CD4-positive, alpha-beta memory T cell (primary cell): ENCODE data around the gene SNCAIP. TPM values are rescaled to one million over a fixed set of nuclear protein-coding genes. Genes with fewer than 3 reads are reported as not detected.

Experiments used
- CTCF ChIA-PET: fragments of 350-600 bp; sonication (Branson Sonifier 250); formaldehyde crosslinking; loops from one replicate; lab custom pipeline; 2021; ENCODE audit warnings: inconsistent platforms; ENCODE audit not compliant: partially characterized antibody; lab: Charles Lee
- POLR2A ChIA-PET: fragments of 350-600 bp; sonication (Branson Sonifier 250); formaldehyde crosslinking; loops from one replicate; lab custom pipeline; 2021; ENCODE audit not compliant: partially characterized antibody; lab: Charles Lee
- DNase-seq, 5 donors: peaks; one replicate each; pipeline versions ENCODE4 v3.0.0 to v3.0.0-alpha.2; 2020 to 2022; ENCODE audit warnings: mixed read lengths in 1 of 5
- H3K27ac ChIP-seq: one replicate; pipeline ENCODE4 v1.7.0; 2013; ENCODE audit warnings: low read depth, low read length
- H3K27me3 ChIP-seq: 2 replicates; pipeline ENCODE4 v1.7.0; 2013; ENCODE audit warnings: mild to moderate bottlenecking, low read length, moderate library complexity; ENCODE audit not compliant: insufficient read depth
- H3K36me3 ChIP-seq: 2 replicates; pipeline ENCODE4 v1.7.0; 2013; ENCODE audit warnings: mild to moderate bottlenecking, low read length, moderate library complexity; ENCODE audit not compliant: insufficient read depth
- H3K4me1 ChIP-seq: 2 replicates; pipeline ENCODE4 v1.7.0; 2013; ENCODE audit warnings: mild to moderate bottlenecking, low read length, moderate library complexity; ENCODE audit not compliant: insufficient read depth
- H3K4me3 ChIP-seq, 2 donors: one replicate each; pipeline ENCODE4 v1.7.0; 2013; ENCODE audit warnings: low read length in 2 of 2, mild to moderate bottlenecking in 1 of 2
- H3K9me3 ChIP-seq, 2 donors: one replicate each; pipeline ENCODE4 v1.7.0; 2013; ENCODE audit warnings: low read length in 2 of 2, control low read depth in 1 of 2; ENCODE audit not compliant: control insufficient read depth in 1 of 2
- H3K27ac Mint-ChIP-seq, 7 donors: one replicate each; pipeline ENCODE4 v1.8.0; 2020 to 2021; ENCODE audit warnings: mixed read lengths in 7 of 7, mild to moderate bottlenecking in 6 of 7, inconsistent platforms in 3 of 7, moderate library complexity in 3 of 7
- H3K27me3 Mint-ChIP-seq, 2 donors: one replicate each; pipeline ENCODE4 v1.8.0; 2020 to 2021; ENCODE audit warnings: mixed read lengths in 2 of 2
- H3K36me3 Mint-ChIP-seq, 2 donors: one replicate each; pipeline ENCODE4 v1.8.0; 2020 to 2021; ENCODE audit warnings: mixed read lengths in 2 of 2, inconsistent platforms in 1 of 2, mild to moderate bottlenecking in 1 of 2
- H3K4me1 Mint-ChIP-seq, 4 donors: one replicate each; pipeline ENCODE4 v1.8.0; 2020 to 2021; ENCODE audit warnings: mixed read lengths in 4 of 4, mild to moderate bottlenecking in 1 of 4
- H3K4me3 Mint-ChIP-seq, 8 donors: one replicate each; pipeline ENCODE4 v1.8.0; 2020 to 2021; ENCODE audit warnings: mixed read lengths in 8 of 8, mild to moderate bottlenecking in 7 of 8, moderate library complexity in 6 of 8, inconsistent platforms in 3 of 8
- H3K9me3 Mint-ChIP-seq, 8 donors: one replicate each; pipeline ENCODE4 v1.8.0; 2020 to 2021; ENCODE audit warnings: mixed read lengths in 8 of 8, mild to moderate bottlenecking in 5 of 8, inconsistent platforms in 3 of 8, moderate library complexity in 1 of 8
- intact Hi-C: fragments of 100-400 bp; cut with micrococcal nuclease; formaldehyde crosslinking; loops from one replicate; pipeline ENCODE4 v1.15.1; 2023
- polyA plus RNA-seq, 2 donors: library from polyadenylated mRNA; unstranded; fragments of 300-500 nt; fragmentation: Illumina TruSeq; gene quantifications; one replicate each; pipeline ENCODE4 v1.2.3, GENCODE V29; 2021
- total RNA-seq, 2 experiments: library from RNA; stranded (reverse); gene quantifications; one replicate each; pipeline ENCODE4 v1.2.3, GENCODE V29; 2021

Gene SNCAIP
- total and polyA plus RNA-seq, 4 experiments from 2014 or later, result not detected

DNA sequence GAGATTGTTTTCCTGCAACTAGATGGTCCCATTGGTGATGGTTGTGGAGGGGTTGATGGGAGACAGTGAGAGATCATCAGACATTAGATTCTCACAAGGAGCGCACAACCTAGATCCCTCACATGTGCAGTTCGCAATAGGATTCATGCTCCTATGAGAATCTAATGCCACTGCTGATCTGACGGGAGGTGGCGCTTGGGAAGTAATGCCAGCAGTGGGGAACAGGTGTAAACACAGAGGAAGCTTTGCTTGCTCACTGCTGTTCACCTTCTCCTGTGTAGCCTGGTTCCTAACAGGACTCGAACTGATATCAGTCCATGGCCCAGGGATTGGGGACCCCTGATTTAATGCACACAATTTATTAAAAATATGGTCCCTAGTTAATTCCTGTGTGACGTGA, 18.8 kb downstream of the SNCAIP start:
- no peaks in the 10 kb centered on the region for H3K27me3 ChIP-seq
- POLR2A ChIA-PET, result no interaction called here
- Mint-ChIP-seq H3K9me3 (peaks cover 0 to 3% (median 0%) of the 10 kb centered on the region in 8 donors), H3K36me3 (no peaks in the 10 kb centered on the region), H3K4me3 (no peak overlapping the region), H3K27ac (no peak overlapping the region), H3K27me3 (peaks cover 0 to 1% of the 10 kb centered on the region in 2 donors), H3K4me1 (no peaks in the 10 kb centered on the region)
- no peak overlapping the region for H3K4me3 ChIP-seq
- H3K27ac ChIP-seq, result no peak overlapping the region
- CTCF ChIA-PET, result no interaction called here
- intact Hi-C loops, result no loop called here
- H3K4me1 ChIP-seq, result no peaks in the 10 kb centered on the region
- no peaks in the 10 kb centered on the region for H3K9me3 ChIP-seq
- DNase-seq, result no peak
- no peaks in the 10 kb centered on the region for H3K36me3 ChIP-seq

DNA sequence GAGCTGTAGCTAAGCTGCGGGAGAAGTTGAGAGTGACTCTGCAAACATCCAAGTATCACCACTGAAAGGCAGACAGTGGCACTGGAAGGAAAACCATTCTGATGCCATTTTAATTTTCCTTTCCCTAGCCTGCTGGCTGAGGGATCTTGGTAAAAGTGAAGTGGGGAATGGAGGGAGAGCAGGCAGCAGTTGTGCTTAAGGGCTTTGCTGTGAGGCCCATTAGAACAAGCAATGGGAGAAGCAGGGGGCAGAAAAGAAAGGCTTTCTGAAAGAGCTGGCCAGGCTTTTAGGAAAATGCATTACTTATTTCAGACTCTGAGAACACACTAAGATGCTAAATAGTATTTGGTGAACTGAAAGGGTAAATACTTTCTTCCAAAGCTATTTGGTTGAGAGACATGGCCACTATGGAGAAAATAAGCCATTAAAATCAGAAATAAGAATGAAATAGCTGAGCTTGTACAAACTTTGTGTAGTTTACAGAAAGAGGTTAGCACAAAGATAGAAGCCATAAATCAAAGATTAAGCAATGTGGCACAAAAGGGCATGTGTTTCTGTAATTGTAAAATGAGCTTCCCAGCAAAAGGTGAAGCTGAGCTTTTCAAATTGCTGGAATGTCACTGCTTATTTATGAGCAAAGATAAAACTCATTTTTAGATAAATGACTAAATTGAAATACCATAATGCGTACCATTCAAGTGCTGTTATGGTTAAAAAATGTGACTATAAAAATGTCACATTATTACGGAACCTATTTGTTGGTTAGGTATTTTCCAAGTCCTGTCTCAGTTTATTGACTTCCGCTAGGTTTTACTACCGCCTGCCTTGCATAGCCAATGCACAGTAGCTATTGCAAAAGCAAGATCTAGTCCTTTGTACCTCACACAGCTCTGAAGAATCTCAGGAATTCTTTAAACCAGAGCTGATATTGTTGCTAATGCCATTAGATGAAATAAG, 20.8 kb downstream of the SNCAIP start:
- no peaks in the 10 kb centered on the region for H3K4me1 ChIP-seq
- intact Hi-C loops, result no loop called here

DNA sequence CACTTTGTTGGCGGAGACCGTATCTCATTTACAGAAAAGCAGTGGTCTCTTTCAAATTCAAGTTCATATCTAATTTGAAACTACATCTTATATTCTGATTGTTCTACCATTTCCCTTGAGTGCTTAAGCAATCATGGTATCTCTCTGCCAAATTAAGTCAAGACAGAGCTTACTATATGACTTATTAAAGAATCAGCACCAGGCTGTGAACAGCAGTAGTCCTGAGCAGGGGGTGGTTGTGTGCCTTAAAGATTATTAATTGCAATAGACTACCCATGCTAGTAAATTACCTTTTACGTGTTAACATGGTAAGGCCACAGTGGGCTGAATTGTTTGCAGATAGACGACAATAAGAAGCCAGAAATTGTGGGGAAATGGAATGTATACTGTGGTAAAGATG, 21.5 kb downstream of the SNCAIP start:
- no peak overlapping the region for H3K4me3 Mint-ChIP-seq
- DNase-seq, result peak in 1 of 5 donors; percentile 29
- no peaks in the 10 kb centered on the region for H3K4me1 Mint-ChIP-seq
- H3K36me3 Mint-ChIP-seq, result no peaks in the 10 kb centered on the region
- H3K4me3 ChIP-seq, result no peak overlapping the region
- intact Hi-C loops, result no loop called here
- no peaks in the 10 kb centered on the region for H3K4me1 ChIP-seq
- H3K9me3 ChIP-seq, result no peaks in the 10 kb centered on the region
- H3K27me3 Mint-ChIP-seq, result peaks cover 0 to 1% of the 10 kb centered on the region in 2 donors
- POLR2A ChIA-PET, result no interaction called here
- peaks cover 0 to 2% (median 0%) of the 10 kb centered on the region in 8 donors for H3K9me3 Mint-ChIP-seq
- H3K27ac Mint-ChIP-seq, result no peak overlapping the region
- H3K36me3 ChIP-seq, result no peaks in the 10 kb centered on the region
- no peak overlapping the region for H3K27ac ChIP-seq
- CTCF ChIA-PET, result no interaction called here
- H3K27me3 ChIP-seq, result no peaks in the 10 kb centered on the region

More for the DNA sequence above, 20.8 kb downstream of the SNCAIP start:
- POLR2A ChIA-PET, result no interaction called here
- no peak for DNase-seq
- no peaks in the 10 kb centered on the region for H3K36me3 ChIP-seq
- Mint-ChIP-seq H3K36me3 (no peaks in the 10 kb centered on the region), H3K9me3 (peaks cover 0 to 3% (median 0%) of the 10 kb centered on the region in 8 donors), H3K4me3 (no peak overlapping the region), H3K27ac (no peak overlapping the region), H3K27me3 (peaks cover 0 to 1% of the 10 kb centered on the region in 2 donors), H3K4me1 (no peaks in the 10 kb centered on the region)
- CTCF ChIA-PET, result no interaction called here
- no peak overlapping the region for H3K27ac ChIP-seq
- no peaks in the 10 kb centered on the region for H3K27me3 ChIP-seq
- H3K4me3 ChIP-seq, result no peak overlapping the region
- no peaks in the 10 kb centered on the region for H3K9me3 ChIP-seq

DNA sequence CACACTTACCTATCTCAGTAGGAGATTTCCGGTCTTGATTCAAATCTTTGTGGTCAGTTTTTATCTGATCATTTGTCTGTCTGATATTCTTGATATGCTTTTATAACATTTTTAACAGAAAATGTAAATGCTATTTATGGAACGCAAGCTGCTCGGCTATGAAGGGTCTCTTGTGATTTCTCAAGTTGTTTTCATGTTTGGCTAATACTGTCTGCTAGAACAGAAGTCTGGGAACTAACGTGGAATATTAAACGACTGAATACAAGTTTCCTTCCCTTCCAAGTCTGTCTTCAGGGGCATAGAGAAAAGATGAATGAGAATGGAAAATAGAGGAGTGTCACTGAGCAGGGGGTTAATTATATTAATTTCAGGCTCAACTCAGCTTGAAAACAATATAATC, 27.6 kb downstream of the SNCAIP start:
- H3K4me1 ChIP-seq, result no peaks in the 10 kb centered on the region
- Mint-ChIP-seq H3K9me3 (peaks cover 0 to 6% (median 1%) of the 10 kb centered on the region in 8 donors), H3K4me1 (no peaks in the 10 kb centered on the region), H3K27ac (no peak overlapping the region), H3K36me3 (no peaks in the 10 kb centered on the region), H3K4me3 (no peak overlapping the region), H3K27me3 (peaks cover 0 to 3% of the 10 kb centered on the region in 2 donors)
- intact Hi-C loops, result no loop called here
- no peak overlapping the region for H3K4me3 ChIP-seq
- no peaks in the 10 kb centered on the region for H3K27me3 ChIP-seq
- no peak for DNase-seq
- H3K27ac ChIP-seq, result no peak overlapping the region
- ChIA-PET CTCF (no interaction called here), POLR2A (no interaction called here)
- no peaks in the 10 kb centered on the region for H3K36me3 ChIP-seq
- H3K9me3 ChIP-seq, result no peaks in the 10 kb centered on the region

DNA sequence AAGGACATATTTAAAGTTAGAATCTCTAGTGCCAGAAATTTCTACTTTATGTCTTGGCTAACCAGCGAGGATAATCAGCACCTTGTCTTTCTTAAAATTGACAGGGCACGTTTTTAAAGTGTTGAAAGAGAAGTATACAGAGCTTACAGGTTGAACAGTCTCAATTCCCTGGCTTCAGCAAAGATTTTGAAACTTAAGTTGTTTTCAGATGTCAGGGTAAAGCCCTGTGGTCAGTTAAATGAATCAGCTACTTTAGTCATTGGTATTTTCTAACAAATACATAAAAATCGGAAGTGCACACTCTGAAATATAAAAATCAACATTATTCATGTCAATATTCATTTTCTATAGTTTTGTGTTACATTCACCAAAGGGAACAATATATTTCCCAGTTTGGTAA, 29.1 kb downstream of the SNCAIP start:
- H3K36me3 Mint-ChIP-seq, result no peaks in the 10 kb centered on the region
- H3K4me3 Mint-ChIP-seq, result no peak overlapping the region
- no peak overlapping the region for H3K27ac ChIP-seq
- CTCF ChIA-PET, result no interaction called here
- H3K27me3 Mint-ChIP-seq, result peaks cover 0 to 3% of the 10 kb centered on the region in 2 donors
- POLR2A ChIA-PET, result no interaction called here
- no peak overlapping the region for H3K27ac Mint-ChIP-seq
- intact Hi-C loops, result no loop called here
- H3K36me3 ChIP-seq, result no peaks in the 10 kb centered on the region
- H3K9me3 ChIP-seq, result no peaks in the 10 kb centered on the region
- DNase-seq, result no peak
- H3K4me1 Mint-ChIP-seq, result no peaks in the 10 kb centered on the region
- peaks cover 0 to 6% (median 1%) of the 10 kb centered on the region in 8 donors for H3K9me3 Mint-ChIP-seq
- H3K4me3 ChIP-seq, result no peak overlapping the region
- H3K27me3 ChIP-seq, result no peaks in the 10 kb centered on the region
- no peaks in the 10 kb centered on the region for H3K4me1 ChIP-seq

DNA sequence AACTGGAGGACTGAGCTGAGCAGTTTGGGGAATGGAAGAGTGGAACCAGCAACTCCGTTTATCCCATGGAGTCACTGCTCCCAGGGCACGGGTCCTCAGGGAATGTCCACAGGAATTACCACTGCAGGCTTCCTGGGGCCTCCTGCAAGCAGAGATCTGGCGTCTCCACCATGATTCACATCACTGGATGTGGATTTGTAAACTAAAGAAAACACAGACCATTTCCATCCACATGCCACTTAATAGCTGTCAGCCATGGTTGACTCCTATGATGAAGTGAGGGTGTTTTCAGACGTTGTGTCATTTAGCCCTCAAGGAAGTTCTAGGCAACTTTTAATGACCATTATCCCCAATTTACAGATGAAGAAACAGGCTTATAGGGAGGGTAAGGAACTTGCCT, 30.2 kb downstream of the SNCAIP start:
- Mint-ChIP-seq H3K36me3 (no peaks in the 10 kb centered on the region), H3K9me3 (peaks cover 0 to 6% (median 1%) of the 10 kb centered on the region in 8 donors), H3K27ac (no peak overlapping the region), H3K27me3 (peaks cover 0 to 4% of the 10 kb centered on the region in 2 donors), H3K4me3 (no peak overlapping the region), H3K4me1 (no peaks in the 10 kb centered on the region)
- Histone ChIP-seq H3K27ac (no peak overlapping the region), H3K4me1 (no peaks in the 10 kb centered on the region), H3K9me3 (no peaks in the 10 kb centered on the region), H3K4me3 (no peak overlapping the region), H3K36me3 (no peaks in the 10 kb centered on the region), H3K27me3 (no peaks in the 10 kb centered on the region)
- intact Hi-C loops, result no loop called here
- no peak for DNase-seq
- ChIA-PET CTCF (interaction anchor here (1.1 kb wide), 1 partner anchor 20 kb away, joined by 3 read pairs; no protein-coding TSS in a partner anchor), POLR2A (no interaction called here)

DNA sequence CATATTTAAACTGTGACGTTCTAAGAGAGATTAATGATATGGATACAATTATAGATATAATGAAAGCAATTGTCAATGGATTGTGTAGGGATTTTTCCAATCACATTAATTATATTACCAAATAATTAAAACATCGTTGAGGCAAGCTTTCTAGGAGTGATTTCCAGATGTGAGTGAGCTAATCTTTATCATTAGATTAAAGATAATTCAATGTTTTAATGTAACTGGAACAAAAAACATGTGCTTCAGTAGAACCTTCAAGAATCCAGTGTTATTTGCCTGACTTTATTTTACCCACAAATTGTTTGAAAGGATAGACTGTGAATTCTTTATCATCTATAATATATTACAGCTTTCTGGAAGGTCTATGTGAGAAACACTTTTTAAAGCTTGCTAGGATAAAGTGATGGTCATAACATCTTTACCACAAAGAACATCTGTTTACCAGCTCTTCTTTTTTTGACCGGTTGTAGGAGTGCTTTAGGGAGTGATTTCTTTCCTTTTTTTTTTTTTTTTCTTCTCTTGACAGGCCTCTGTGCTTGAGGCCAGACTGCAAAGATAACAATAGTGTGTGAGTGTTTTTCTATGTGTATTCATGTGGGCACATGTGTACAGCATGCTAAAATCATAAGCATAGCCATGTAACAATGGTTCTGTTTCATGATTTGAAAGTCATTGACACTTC, 35.0 kb downstream of the SNCAIP start:
- CTCF ChIA-PET, result no interaction called here

More for the DNA sequence above, 35.0 kb downstream of the SNCAIP start:
- Mint-ChIP-seq H3K4me1 (no peaks in the 10 kb centered on the region), H3K27me3 (peaks cover 0 to 4% of the 10 kb centered on the region in 2 donors), H3K9me3 (peaks cover 0 to 2% (median 0%) of the 10 kb centered on the region in 8 donors), H3K36me3 (no peaks in the 10 kb centered on the region), H3K4me3 (no peak overlapping the region), H3K27ac (no peak overlapping the region)
- POLR2A ChIA-PET, result no interaction called here
- no peaks in the 10 kb centered on the region for H3K27me3 ChIP-seq
- no peaks in the 10 kb centered on the region for H3K4me1 ChIP-seq
- no peak overlapping the region for H3K27ac ChIP-seq
- no peak for DNase-seq
- intact Hi-C loops, result no loop called here
- no peak overlapping the region for H3K4me3 ChIP-seq
- H3K9me3 ChIP-seq, result no peaks in the 10 kb centered on the region
- no peaks in the 10 kb centered on the region for H3K36me3 ChIP-seq
